HG03139 (cell line): ENCODE results near the gene QPCT.
A peak's percentile ranks its signal among the peaks of the same experiment; 100 is the strongest.
"Not testable (repeated sequence)": the region's sequence is repeated elsewhere in the genome, so short reads cannot be mapped to it uniquely, and the experiment has no call there.

ENCODE experiments used
- ATAC-seq: cut with Tn5 transposase; IDR thresholded peaks from one replicate; pipeline ENCODE4 v1.9.1; 2021; ENCODE audit not compliant: unreplicated experiment

QPCT gene

DNA sequence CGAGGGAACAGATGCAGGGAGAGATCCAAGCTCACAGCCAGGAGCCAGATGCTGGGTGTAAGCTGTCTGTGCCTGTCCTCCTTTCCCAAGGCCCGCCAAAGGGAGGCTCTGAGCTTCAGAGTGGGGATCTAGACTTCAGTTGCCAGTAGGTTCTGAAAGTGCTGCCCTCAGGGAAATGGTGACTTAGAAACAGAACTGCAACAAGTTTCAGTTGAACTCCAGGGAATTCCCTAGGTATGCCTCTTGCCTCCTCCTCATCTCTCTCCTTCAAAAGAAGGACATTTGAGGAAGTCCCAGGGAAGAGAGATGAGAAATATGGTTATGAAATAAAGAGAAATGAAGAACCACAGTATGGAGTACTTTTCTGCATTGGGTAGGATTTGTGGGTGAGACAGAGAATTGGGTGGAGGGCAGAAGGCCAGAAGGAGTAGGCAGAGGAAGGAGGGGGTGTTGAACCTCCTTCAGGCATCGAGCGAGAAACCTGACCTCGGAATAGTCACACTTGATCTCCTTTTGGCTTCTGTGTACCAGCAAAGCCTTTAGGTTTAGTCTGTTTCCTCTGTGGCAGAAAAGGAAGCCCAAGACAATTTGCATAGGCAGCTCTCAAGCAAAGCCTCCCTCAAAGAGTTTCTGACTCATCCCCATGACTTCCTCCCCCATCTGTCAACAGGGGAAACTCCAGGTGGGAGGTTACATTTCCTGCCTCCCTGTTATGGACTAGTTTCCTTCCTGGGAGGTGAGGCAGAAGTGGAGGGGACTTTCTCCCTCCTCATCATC lies 45.7 kb downstream of the QPCT start:
- peak; percentile 90 for ATAC-seq

DNA sequence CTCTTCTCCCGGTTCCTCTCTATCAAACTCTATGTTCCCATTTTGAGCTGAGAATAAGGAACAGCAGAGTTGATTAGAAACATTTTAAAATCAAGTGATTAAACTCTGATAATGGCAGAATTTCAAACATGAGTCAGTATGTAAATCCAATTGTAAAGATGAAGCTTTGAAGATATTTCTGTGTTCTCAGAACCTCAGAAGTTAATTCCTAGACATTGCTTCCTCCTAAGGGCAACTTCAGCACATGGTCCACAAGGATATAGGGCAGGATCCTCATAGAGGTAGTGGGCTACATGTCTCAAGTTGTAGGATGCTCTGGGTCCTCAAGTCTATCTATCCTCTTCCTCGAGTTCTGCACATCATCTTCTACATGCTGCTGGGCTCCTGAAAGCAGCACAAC lies 46.3 kb downstream of the QPCT start:
- peak; percentile 7 for ATAC-seq

DNA sequence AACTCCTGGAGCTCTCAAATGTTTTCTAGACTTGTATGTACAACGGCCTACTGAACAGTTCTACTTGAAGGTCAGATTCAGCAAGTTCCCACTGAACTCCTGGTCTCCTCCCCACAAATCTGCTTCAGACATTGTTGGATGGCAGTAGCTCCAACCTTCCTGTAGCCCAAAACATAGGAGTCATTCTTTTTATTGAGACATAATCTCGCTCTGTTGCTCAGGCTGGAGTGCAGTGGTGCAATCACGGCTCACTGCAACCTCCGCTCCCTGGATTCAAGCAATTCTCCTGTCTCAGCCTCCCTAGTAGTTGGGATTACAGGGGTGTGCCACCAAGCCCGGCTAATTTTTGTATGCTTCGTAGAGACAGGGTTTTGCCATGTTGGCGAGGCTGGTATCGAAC lies 47.3 kb downstream of the QPCT start:
- no peak for ATAC-seq

DNA sequence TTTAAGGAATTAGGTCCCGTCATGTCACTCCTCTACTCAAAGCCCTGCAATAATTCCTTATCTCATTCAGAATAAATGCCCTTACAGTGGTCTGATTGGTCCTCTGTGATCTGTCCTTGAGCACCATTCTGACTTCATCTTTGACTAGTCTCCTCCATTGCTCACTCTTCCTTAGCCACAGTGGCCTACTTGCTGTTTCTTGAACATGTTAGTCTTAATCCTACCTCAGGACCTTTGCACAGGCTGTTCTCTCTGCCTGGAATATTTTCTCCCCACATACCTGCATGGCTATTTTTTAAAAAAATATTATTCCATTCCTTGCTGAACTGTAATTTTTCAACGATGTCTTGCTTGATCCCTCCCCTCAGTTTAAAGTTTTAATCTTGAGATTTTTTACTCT lies 48.0 kb downstream of the QPCT start:
- no peak for ATAC-seq

DNA sequence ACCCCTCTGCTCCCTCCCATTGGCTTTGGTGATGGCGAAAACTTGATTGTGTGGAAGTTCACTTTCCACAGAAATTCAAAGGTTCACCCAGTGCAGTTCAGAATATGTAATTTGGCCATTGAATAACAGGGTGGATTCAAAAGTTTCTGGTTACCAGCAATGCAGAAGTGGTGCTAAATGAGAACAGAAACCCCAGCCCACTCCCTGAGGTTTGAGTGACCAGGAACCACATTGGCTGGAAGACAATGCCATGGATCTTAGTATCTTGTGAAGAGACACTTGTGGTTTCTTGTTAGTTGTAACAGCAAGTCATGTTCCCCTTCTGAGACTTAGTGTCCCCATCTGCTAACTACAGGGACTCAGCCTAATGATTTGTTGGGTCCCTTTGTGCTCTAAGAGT lies 49.8 kb downstream of the QPCT start:
- ATAC-seq, result no peak

DNA sequence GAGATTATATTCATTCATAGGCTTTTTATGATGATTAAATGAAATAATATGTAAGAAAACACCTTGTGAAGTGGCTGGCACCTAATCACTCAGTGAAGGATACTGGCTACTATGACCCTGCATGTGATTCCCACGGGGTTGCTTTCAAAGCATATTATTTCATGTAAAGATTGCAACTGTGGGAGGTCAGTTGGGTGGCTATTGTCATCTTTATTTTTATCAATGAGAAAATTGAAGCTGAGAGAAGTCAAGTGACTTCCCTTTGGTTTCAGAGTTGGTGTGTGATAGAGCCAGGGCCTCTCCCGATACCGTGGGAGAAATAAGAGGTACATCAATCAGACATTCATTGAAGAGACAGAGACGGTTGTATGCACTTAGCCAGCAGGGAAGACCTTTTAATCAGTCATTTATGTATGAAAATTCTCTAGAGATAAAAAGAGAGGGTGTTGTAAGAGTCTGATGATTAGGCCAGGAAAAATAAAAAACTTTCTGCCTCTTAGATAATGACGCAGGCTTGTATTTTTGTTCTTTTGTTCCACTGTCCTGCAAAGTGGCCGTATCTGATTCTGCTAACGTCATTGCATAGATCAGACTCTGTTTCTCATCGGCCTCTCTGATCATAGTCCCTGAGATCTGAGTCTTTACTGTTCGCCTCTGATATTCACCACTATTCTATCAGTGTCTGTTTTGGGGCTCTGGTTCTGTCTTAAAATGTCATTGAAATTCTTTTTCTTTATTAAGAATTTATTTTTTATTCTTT lies 50.5 kb downstream of the QPCT start:
- no peak for ATAC-seq

DNA sequence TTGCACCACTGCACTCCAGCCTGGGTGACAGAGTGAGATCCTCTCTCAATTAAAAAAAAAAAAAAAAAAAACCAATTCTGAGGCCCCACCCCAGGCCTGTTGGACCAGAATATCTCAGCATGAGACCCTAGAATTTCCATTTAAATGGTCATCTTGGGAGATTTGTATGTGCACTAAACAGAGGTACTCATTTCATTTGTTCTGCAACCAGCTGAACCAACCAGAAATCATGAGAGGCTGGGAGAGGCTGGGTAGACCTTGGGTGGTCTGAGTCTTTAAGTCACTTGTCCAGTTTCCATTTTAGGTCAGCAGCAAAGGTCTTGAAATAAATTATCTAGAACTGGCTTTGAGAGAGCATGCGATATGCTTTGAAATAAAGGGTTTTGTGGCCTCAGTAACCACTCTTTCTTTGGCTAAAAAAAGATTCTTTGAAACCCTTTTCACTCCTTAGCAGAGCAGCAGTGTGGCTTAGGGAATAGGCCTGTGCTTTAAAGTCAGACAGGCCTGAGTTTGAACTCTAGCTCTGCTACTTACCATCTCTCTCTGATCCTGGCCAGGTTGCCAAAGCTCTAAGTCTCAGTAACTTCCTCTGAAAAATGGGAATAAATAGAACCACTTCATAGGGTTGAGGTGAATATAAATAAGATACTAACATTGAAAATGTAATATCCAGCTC lies 52.6 kb downstream of the QPCT start:
- ATAC-seq, result no peak

DNA sequence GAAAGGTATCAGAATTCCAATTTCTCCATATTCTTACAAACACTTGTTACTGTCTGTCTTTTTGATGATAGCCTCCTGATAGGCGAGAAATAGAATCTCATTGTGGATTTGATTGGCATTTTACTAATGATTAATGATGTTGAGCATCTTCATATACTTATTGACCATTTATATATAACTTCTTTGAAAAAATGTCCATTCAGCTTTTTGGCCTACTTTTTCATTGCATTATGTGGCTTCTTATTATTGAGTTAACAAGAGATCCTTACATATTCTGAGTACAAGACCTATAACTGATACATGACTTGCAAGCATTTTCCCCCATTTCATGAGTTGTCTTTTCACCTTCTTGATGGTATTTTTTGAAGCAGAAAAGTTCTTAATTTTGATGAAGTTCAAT lies 54.6 kb downstream of the QPCT start:
- no peak for ATAC-seq

DNA sequence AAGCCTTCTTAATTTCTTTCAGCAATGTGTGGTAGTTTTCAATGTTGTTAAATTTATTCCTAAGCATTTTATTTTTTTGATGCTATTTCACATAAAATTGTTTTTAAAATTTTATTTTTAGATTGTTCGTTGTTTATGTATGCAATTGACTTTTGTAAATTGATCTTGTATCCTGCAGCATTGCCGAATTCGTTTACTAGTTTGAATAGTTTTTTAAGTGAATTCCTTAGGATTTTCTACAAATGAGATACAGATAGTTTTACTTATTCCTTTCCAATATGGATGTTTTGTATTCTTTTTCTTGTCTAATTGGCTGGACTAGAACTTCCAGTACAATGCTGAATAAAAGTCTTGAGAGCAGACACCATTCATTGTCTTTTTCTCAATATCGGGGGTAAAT lies 55.6 kb downstream of the QPCT start:
- ATAC-seq, result no peak

DNA sequence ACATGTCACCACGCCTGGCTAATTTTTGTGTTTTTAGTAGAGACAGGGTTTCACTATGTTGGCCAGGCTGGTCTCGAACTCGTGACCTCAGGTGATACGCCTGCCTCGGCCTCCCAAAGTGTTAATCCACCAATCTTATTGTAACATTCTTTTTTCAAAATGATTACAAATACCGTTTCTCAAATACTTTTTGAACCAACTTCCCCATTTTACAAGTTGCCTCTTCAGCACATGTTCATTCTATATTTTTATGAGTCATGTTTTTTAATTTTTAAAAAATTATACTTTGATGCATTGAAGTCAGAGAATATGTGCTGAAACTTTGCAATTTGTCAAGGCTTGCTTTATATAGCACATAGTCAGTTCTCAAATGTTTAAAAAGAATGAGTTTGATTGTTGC lies 58.2 kb downstream of the QPCT start:
- ATAC-seq, result no peak

DNA sequence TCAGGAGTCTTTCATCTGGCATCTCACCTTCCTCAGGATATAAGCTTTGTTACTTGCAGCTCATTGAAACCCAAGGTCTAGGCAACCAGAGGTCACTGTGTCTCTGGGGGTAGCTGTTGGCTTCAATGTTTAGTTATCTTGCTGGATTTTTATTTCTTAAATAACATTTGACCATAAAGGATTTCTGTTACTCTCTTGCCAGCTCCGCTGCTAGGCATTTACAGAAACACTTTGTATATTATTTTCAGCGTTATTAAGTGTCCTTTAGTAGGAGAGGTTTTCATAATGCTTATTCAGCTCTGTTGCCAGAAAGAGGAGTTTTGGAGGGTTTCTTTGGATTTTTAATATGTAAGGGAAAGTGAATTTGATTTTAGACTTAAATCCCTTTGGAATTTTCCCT lies 61.4 kb downstream of the QPCT start:
- no peak for ATAC-seq

DNA sequence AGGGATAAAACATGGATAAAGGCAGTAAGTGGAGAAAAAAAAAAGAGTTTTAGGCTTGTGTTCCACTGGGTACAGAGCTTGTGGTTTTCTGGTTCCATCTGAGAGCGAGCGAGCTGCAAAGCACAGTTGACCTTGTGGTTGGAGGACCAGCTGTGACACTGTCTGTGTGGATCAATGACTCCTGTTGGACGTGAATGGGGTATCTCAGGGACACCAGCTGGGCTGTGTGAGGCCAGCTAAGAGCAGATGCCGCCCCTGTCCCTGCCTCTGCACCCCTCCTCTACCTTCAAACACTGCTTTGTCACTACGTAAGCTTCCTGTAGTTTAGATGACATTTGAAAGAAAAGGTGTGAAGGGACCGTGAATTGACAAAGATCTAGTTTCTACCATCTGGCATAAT lies 67.8 kb downstream of the QPCT start:
- no peak for ATAC-seq

DNA sequence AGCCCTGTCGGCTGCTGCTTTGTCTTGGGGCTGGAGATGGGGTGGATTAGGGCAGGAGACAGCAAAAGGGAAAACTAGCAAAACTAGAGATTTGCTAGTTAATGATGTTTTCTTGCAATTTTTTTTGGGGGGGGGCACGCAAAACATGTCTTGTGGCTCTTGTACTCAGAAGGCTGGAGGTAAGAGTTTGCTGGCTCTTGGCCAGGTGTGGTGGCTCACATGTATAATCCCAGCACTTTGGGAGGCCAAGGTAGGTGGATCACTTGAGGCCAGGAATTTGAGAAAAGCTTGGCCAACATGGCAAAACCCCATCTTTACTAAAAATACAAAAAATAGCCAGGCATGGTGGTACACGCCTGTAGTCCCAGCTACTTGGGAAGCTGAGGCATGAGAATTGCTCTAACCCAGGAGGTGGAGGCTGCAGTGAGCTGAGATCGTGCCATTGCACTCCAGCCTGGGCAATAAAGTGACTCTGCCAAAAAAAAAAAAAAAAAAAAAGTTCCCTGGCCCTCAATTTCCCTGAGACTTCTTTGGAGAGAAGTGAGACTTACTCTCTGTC lies 69.6 kb downstream of the QPCT start:
- ATAC-seq, result not testable (repeated sequence)

DNA sequence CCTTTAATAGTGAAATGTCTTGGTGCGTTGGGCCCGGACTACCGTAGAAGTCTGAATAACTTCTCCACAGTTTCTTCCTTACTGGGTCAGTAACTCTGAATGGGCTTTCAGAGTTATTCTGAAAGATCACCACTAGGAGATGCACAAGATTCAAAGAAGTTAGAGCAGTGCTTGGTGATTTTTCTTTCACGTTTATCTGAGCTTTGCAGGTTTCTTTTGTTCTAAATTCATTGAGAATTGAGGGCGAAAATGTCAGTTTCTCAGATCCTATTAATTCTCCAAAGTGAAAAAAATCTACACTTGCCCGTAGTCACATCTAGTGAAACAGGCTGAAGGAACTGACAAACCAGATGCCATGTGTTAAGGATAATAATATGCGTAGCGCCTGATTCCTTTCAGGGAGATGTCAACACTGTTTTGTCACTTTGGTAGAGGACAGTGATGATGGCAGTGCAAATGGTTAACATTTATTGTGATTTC lies 70.1 kb downstream of the QPCT start:
- no peak for ATAC-seq

DNA sequence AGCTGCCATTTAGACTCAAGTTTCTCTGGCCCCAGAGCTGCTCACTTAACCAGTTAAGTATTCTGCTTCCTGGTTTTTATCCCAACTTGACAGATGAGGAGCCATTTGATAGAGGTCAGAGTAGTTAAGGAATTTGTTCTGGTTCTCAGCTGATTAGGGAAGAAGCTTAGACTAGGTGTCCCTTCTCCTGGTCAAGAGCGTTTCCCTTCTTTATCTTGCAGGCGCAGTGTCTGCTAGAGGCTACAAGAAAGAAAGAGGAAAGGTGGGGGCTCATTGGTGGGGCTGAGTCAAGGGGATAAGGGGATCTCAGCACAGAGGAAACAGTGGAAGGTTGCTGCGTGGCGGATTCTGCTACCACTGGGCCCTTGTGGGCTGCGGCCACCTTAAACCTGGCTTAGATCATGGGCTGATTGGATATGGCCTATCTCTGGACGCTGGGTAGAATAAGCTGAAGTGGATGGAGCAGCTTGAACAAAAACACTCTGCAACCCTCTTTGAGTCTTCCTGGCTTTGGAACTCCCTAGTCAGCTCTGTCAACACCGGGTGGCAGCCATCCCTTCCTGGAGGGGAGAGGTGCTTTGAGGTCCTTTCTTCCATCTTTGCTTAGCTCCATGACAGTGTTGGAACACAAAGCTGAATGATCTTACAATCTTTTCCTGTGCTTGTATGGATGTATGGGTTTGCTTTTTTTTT lies 70.8 kb downstream of the QPCT start:
- ATAC-seq, result no peak

DNA sequence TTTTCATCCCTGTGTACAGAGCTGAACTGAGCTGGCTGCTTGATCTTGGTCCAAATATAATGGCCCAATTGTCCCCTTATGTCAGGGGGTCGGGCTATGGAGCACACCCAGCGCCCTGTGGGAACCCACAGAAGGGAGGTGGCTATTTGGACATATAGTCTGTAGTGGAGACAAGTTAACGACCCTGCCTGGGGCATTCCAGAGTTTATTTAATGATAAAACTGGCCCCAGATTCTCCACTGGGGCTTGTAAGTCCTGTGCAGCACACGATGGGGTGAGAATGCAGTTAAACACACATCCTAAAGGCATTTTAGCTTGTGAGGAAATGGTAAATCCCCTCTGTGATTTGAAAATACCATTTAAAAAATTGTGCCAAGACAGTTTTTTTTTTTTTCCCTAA lies 72.9 kb downstream of the QPCT start:
- no peak for ATAC-seq

DNA sequence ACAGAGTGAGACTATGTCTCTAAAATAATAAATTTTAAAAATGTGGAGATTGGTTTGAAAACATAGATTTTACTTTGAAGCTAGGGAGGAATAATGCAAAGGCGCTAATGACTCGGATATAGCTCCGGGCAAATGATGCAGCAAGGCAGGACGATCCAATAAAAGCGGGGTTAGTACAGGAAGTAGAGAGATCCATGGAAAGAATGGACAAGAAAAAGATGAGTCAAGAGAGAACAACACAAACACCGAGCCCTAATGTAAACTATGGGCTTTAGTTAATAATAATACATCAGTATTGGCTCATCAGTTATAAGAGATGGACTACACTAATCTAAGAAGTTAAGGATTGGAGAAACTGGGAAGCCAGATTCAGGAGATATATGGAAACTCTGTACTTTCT lies 74.5 kb downstream of the QPCT start:
- no peak for ATAC-seq

DNA sequence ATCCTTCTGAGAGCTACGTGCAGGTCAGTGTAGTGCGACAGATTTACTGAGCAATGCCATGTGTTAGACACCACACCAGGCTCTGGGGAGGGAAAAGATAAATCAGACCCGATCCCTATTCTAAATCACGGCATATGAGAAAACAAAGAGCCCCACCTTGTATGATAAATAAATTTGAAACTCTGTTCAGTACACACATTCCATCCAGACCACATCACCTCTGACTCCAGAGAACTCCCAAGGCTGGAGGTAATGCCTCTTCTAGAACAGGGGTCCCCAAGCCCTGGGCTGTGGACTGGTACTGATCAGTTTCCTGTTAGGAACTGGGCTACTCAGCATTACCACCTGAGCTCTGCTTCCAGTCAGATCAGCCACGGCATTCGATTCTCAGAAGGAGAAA lies 77.3 kb downstream of the QPCT start:
- no peak for ATAC-seq

DNA sequence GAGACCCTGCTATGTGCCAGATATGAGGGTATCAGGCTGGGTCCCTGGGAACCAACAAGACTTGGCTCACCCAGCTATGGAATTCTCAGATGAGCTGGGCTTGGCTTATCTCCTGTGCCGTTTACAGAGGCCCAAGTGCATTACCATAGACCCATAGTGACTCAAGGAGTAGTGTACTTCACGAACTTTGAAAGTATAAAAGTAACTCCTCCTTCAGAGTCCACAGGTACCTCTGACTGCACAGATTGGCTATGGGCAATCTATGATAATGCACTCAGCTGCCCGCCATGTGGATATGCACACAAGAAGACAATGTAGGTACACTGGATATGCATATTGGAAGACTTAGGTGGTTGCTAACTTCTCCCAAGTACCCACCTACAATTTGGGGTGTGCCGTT lies 78.4 kb downstream of the QPCT start:
- ATAC-seq, result no peak
